A673 (cell line): ENCODE data around the gene OSM. TPM values are rescaled to one million over a fixed set of nuclear protein-coding genes. Genes with fewer than 3 reads are reported as not detected.

Source experiments
- BruUV-seq: library from RNA; stranded (reverse); fragments of 400-500 nt; replicated peaks from 2 replicates; lab custom pipeline; 2021; lab: Mats Ljungman, UMichigan
- CTCF ChIA-PET: fragments of 300-600 bp; sonication (Branson Sonifier 250); formaldehyde crosslinking; loops from one replicate; lab custom pipeline; 2022; ENCODE audit warnings: antibody characterized with exemption; lab: Charles Lee
- POLR2A ChIA-PET: fragments of 300-600 bp; sonication (Branson Sonifier 250); formaldehyde crosslinking; loops from one replicate; lab custom pipeline; 2022; ENCODE audit warnings: antibody characterized with exemption; ENCODE audit not compliant: low non-redundant PET; lab: Charles Lee
- DNase-seq: peaks from one replicate; pipeline ENCODE4 v3.0.0-alpha.2; 2015; ENCODE audit warnings: low spot score
- H3K27ac ChIP-seq: fragments of 200-600 bp; sonication (generic); 2 replicates; pipeline ENCODE4 v1.5.1; 2016; ENCODE audit warnings: mixed run types, low read depth, mild to moderate bottlenecking, mixed read lengths, antibody characterized with exemption, low read length; ENCODE audit not compliant: poor library complexity, severe bottlenecking
- H3K27me3 ChIP-seq: fragments of 200-600 bp; sonication (generic); replicated peaks from 2 replicates; pipeline ENCODE4 v1.6.1; 2017; ENCODE audit warnings: mixed run types, low read depth, mild to moderate bottlenecking, mixed read lengths, antibody characterized with exemption, low read length; ENCODE audit not compliant: insufficient read depth, poor library complexity
- H3K36me3 ChIP-seq: fragments of 200-600 bp; sonication (generic); 2 replicates; pipeline ENCODE4 v1.6.1; 2016; ENCODE audit warnings: mixed run types, mild to moderate bottlenecking, mixed read lengths, antibody characterized with exemption, low read length; ENCODE audit not compliant: insufficient read depth, poor library complexity, severe bottlenecking
- H3K4me1 ChIP-seq: fragments of 200-600 bp; sonication (generic); 2 replicates; pipeline ENCODE4 v1.6.1; 2017; ENCODE audit warnings: mixed run types, mild to moderate bottlenecking, mixed read lengths, antibody characterized with exemption, low read length; ENCODE audit not compliant: insufficient read depth, poor library complexity, severe bottlenecking
- H3K4me3 ChIP-seq: fragments of 200-600 bp; sonication (generic); 2 replicates; pipeline ENCODE4 v1.5.1; 2016; ENCODE audit warnings: low read depth, mixed run types, mild to moderate bottlenecking, mixed read lengths, low read length; ENCODE audit not compliant: poor library complexity, severe bottlenecking
- H3K9me3 ChIP-seq: fragments of 200-600 bp; sonication (generic); 2 replicates; pipeline ENCODE4 v1.6.1; 2016; ENCODE audit warnings: mixed run types, low read depth, mild to moderate bottlenecking, mixed read lengths, antibody characterized with exemption, low read length; ENCODE audit not compliant: poor library complexity, severe bottlenecking
- CTCF ChIP-seq: fragments of 300-800, 200-600 bp; sonication (generic); conservative IDR thresholded peaks from 2 replicates; pipeline ENCODE4 v1.5.1; 2017; ENCODE audit warnings: low read depth, mild to moderate bottlenecking, antibody characterized with exemption, low read length, moderate library complexity, mixed read lengths
- EZH2 ChIP-seq: fragments of 200-600 bp; sonication (generic); IDR thresholded peaks from 2 replicates; pipeline ENCODE4 v1.6.1; 2017; ENCODE audit warnings: borderline replicate concordance, low read depth, mild to moderate bottlenecking, mixed read lengths, antibody characterized with exemption, low read length; ENCODE audit not compliant: poor library complexity, severe bottlenecking
- intact Hi-C: fragments of 100-400 bp; cut with micrococcal nuclease; formaldehyde crosslinking; loops from one replicate; pipeline ENCODE4 v1.10.0; 2022; ENCODE audit not compliant: unreplicated experiment
- total RNA-seq: library from RNA; stranded (reverse); gene quantifications from 2 replicates; pipeline ENCODE4 v1.2.3, GENCODE V29; 2021

Gene OSM
- total RNA-seq, 1 experiment from 2014 or later, result not detected

GRCh38 chr22:30305519-30305905, 38.9 kb upstream of the OSM start:
- TF ChIP-seq EZH2, result no peak
- no peak for TF ChIP-seq CTCF
- intact Hi-C loops, result no loop called here
- BruUV-seq, result no TSS peak
- peaks cover 8% of the 10 kb centered on the region for H3K4me1 ChIP-seq
- no peaks in the 10 kb centered on the region for H3K27me3 ChIP-seq
- CTCF ChIA-PET, result no interaction called here
- H3K4me3 ChIP-seq, result no peak overlapping the region
- no peak overlapping the region for H3K27ac ChIP-seq
- no peaks in the 10 kb centered on the region for H3K9me3 ChIP-seq
- no peaks in the 10 kb centered on the region for H3K36me3 ChIP-seq
- POLR2A ChIA-PET, result no interaction called here
- no peak for DNase-seq

DNA sequence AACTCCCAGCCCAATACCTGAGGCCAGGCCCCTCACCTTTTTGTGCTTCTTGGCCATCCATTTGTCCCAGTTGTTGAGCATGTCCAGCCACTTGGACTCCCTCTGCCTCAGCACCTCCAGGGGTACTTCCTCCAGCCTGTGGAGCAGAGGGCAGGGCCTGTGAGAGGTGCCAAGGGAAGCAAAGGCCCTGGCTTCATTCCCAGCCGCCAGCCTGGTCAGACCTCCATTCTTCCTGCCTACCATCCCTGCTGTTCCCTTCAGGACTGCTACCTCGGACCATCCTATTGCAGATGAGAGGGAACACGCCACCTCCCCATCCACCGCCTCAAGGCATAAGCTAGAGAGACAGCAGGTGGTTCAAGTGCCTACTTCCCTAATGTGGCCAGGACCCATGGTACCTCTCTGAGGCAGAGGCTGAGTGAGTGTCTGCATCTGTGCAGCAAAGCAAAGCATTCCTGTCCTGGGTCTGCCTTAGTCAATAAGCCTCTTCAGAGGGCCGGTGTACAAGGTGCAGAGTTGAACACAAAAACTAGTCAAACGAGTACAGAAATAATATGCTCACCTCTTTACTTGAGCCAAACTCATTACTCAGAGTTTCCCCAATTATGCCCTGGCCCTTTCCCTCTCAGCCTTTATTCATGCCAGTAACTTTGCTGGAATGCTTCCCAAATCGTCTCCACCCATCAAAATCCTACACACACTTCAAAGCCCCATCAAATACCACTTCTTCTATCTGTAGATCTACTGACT, 38.0 kb upstream of the OSM start:
- no peak for DNase-seq
- POLR2A ChIA-PET, result no interaction called here
- Histone ChIP-seq H3K4me1 (peaks cover 8% of the 10 kb centered on the region), H3K4me3 (no peak overlapping the region), H3K27me3 (no peaks in the 10 kb centered on the region), H3K9me3 (no peaks in the 10 kb centered on the region), H3K36me3 (no peaks in the 10 kb centered on the region), H3K27ac (no peak overlapping the region)
- CTCF ChIA-PET, result interaction anchor here (0.6 kb wide), 1 partner anchor 119 kb away, joined by 4 read pairs; no protein-coding TSS in a partner anchor
- TF ChIP-seq EZH2 (no peak), CTCF (no peak)
- intact Hi-C loops, result no loop called here
- BruUV-seq, result no TSS peak

- intact Hi-C loops, result no loop called here
- TF ChIP-seq EZH2 (no peak), CTCF (no peak)
- no peak overlapping the region for H3K4me3 ChIP-seq
- no peaks in the 10 kb centered on the region for H3K9me3 ChIP-seq
- H3K27me3 ChIP-seq, result no peaks in the 10 kb centered on the region
- no peak for DNase-seq
- ChIA-PET CTCF (no interaction called here), POLR2A (no interaction called here)
- H3K27ac ChIP-seq, result no peak overlapping the region
- no TSS peak for BruUV-seq
- peaks cover 8% of the 10 kb centered on the region for H3K4me1 ChIP-seq
- no peaks in the 10 kb centered on the region for H3K36me3 ChIP-seq
Observed at GRCh38 chr22:30302810-30303138, 36.1 kb upstream of the OSM start.
